T follicular helper cell (primary cell): ENCODE measurements around the gene TEX264.
"Not testable (repeated sequence)": the region's sequence is repeated elsewhere in the genome, so short reads cannot be mapped to it uniquely, and the experiment has no call there.

Experiments
- DNase-seq: peaks from one replicate; pipeline ENCODE4 v3.0.0-alpha.2; 2020; ENCODE audit warnings: low read depth
- total RNA-seq, 2 experiments: gene quantifications; one replicate each; lab custom pipeline; 2026; lab: John Stamatoyannopoulos, UW

TEX264 gene
- 25.8 to 46.8 reads per million in 2 experiments for total RNA-seq

GRCh38 chr3:51670823-51671733, at the start of gene TEX264:
TSS of gene TEX264 (plus strand) at chr3:51671252. CDS start at chr3:51674305, 3,053 bp downstream.
- peak; percentile 92 for DNase-seq

- no peak for DNase-seq
Measured at GRCh38 chr3:51622413-51622812, 48.6 kb upstream of the TEX264 start.

DNA sequence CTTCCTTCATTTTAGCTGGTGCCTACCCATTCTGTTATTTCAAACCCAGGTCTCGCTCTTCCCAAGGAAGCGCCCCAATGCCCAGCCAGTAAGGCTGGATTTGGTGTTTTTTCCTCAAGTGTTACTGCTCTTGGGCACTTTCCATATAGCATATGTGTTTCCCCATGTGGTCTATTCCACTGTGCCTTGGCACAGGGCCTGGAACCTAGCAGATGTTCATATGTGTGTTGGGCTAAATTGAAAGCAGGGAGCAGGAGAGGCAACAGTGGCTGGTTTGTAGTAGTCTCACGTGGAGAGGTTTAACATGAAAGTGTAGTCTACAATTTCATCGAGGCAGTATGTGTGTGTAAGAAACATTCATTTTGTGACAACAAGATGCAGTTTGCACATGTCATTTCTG, 48.2 kb upstream of the TEX264 start:
- DNase-seq: no peak

DNA sequence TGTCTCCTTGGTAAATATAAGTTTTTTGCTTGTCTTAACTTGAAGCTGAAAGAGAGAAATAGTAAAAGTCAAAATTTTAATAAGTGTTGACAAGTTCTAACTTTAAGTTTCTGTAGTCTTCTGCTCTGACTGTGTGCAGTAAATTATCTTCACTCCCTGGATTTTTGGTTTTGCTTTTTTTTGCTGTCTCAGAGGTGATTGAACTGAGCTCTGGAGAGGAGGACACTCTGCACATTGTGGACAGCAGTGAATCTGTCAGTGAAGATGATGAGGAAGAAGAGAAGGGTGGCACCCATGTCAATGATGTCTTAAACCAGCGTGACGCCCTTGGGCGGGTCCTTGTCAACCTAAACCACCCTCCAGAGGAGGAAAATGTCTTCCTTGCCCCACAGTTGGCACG, 40.5 kb upstream of the TEX264 start:
- DNase-seq: no peak

GRCh38 chr3:51637144-51637940, 33.7 kb upstream of the TEX264 start:
- no peak for DNase-seq

DNA sequence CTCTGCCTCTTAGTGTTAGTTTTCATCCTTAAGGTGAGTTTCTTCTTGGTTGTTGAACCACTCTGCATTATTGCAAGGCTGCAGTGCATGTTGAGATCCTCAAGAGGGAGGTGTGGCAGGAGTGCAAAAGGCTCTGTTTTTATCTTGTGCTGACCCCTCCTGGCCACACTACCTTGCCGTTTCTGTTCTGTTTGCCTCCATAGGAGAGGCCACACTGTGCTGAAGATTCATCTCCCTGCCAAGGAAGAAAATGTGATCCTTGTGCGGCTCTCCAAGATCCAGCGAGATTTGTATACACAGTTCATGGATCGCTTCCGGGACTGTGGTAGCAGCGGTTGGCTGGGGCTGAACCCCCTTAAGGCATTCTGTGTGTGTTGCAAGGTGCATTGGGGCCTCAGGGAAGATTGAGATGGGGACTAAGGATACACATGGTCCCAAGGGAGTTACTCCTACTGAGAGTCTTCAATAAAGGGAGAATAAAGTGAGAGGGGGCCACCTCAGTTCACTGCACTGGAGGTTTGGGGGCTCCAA, 33.0 kb upstream of the TEX264 start:
- no peak for DNase-seq

GRCh38 chr3:51642462-51642861, 28.6 kb upstream of the TEX264 start:
- DNase-seq: no peak

DNA sequence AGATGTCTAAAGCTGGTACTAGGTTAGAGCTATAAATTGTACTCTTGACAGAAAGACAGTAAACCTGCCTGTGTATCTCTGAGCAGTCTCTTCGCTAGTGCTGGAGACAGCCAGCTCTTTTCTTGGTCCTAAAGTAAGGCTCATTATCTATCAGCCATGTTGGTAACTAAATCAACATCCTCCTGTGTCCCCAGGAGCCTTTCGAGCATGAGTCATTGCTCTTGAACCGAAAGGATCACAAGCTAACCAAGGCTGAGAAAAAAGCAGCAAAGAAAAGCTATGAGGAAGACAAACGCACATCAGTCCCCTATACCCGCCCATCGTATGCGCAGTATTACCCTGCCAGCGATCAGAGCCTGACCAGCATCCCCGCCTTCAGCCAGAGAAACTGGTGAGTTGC, 25.0 kb upstream of the TEX264 start:
- no peak for DNase-seq

DNA sequence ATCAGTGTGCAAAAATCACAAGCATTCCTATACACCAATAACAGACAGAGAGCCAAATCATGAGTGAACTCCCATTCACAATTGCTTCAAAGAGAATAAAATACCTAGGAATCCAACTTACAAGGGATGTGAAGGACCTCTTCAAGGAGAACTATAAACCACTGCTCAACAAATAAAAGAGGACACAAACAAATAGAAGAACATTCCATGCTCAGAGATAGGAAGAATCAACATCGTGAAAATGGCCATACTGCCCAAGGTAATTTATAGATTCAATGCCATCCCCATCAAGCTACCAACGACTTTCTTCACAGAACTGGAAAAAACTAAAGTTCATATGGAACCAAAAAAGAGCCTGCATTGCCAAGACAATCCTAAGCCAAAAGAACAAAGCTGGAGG, 18.9 kb upstream of the TEX264 start:
- not testable (repeated sequence) for DNase-seq

DNA sequence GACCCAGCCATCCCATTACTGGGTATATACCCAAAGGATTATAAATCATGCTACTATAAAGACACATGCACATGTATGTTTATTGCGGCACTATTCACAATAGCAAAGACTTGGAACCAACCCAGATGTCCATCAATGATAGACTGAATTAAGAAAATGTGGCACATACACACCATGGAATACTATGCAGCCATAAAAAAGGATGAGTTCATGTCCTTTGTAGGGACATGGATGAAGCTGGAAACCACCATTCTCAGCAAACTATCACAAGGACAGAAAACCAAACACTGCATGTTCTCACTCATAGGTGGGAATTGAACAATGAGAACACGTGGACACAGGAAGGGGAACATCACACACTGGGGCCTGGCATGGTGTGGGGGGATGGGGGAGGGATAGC, 17.6 kb upstream of the TEX264 start:
- DNase-seq: not testable (repeated sequence)

DNA sequence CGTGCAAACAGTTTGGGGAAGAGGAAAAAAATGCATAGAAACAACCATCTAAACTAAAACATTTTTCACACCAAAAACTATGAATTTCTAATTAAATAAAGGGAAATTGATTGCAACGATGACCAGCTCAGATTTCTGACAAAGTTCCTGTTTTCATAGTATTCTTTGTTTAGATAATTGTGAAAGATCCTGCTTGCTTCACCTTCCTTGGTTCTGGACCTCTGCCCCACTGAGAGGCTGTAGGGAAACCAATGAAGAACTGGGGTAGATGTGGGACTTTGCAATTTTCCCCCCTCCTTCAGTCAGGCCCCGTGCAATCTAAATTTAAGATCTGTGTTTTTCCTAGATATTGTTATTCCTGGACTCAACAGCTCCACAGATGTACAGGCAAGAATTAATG, 13.8 kb upstream of the TEX264 start:
- DNase-seq: no peak

GRCh38 chr3:51659942-51660341, 11.1 kb upstream of the TEX264 start:
- no peak for DNase-seq

DNA sequence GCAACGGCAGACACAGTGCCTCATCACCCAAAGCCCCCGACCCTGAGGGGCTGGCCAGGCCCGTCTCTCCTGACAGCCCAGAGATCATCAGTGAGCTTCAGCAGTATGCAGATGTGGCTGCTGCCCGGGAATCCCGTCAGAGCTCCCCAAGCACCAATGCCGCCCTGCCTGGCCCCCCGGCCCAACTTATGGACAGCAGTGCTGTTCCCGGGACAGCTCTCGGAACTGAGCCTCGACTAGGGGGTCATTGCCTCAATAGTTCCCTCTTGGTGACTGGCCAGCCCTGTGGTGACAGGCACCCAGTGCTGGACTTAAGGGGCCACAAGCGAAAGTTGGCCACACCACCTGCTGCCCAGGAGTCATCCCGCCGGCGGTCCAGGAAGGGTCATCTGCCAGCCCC, 8.6 kb upstream of the TEX264 start:
- no peak for DNase-seq

DNA sequence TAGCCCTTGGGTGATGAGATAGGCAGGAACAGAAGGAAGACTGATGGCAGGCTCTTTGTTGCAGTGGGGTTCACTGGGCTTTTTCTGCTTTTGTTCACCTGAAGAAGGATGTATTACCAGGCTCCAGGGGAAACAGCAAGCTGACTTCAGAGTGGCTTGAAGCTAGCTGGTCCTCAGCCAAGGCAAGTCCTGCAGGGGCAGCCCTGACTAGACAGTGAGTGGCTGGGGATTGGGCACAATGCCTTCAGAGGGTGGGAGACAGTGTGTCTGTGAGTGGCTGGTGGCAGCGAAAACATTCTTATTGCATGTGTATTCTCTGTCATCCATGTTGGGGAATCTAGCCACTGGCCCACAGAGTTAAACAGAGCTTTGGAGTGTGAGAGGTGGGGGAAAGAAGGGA, 2.3 kb upstream of the TEX264 start:
- DNase-seq: no peak

DNA sequence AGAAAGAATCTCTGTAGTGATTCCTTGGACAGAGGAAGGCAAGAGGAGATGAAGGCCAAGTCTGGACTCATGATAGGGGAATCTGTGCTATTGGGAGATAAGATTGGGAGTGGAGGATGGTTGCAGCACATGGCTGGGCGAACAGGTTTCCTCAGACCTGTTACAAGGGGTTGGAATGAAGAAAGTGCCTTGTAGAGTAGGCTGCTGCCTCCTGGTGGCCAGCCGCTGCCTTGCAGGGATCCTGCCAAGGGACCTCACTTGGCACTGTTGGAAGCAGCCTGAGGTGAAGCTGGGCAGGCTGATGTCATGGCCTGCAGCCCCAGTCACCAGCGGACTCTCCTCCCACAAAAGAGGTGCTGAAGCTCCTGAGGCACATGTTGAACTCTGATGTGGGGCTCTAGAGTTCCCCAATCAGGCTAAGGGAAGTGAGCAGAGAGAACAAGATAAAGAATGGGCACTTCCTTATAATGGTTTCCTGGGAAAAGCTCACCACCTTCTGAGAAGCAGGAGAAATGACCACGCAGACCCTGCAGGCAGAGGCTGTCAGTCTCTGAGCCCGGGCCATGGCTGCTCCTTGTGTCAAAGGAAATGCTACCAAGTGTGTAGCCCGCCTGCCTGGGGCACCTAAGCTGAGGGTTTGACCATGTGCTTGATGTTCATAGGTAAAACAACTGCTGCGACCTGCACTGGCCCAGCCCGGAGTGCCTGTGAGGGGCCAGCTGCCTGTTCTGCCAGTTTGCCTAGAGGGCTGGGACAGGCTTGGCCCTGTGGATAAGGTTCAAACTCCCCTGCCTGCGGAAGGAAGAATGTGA, 1.6 kb upstream of the TEX264 start:
- DNase-seq: peak; percentile 72

DNA sequence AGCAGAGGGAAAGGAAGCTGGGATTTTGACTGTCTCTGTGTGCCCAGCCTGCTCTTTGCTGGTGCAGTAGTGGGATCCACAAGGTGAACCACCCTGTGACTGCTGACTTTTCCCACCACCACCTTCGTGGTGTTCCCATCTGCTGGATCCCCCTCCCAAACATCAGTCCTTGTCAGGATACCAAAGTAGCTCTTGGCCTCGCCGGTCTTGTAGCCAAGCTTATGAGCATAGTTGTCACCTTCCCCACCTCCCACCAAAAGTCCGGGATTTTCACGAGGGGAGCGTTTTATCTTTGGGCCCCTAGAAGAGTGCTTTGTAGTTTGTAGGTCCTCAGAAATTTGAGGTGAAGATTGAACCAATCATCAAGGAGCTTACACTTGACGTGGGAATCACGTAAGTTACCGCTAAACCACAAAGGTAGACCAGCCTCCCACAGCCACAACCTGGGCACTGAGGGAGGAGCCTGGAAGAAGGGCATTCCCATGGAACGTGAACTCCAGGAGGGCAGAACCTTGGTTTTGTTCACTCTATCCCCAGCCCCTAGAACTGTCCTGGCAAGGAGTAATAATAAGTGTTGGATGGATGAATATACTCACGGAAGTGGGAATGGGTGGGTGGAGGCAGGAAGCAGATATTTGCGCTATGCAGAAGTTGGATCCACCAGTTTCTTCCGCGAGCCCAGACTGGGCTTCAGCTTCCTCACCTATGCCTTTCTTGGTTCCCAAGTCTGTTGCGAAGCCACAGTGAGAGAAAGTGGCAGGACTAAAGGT, 814 bp upstream of the TEX264 start:
- DNase-seq: no peak

GRCh38 chr3:51671734-51672475, 853 bp downstream of the TEX264 start:
- DNase-seq: no peak

- DNase-seq: no peak
Measured at GRCh38 chr3:51673181-51673801, 2.2 kb downstream of the TEX264 start.

- DNase-seq: no peak
Measured at GRCh38 chr3:51673802-51674654, 3.0 kb downstream of the TEX264 start.
